HG03354 (cell line): ENCODE data around the gene LRRN2.
"Not testable (repeated sequence)": the region's sequence is repeated elsewhere in the genome, so short reads cannot be mapped to it uniquely, and the experiment has no call there.

ENCODE experiments used
- ATAC-seq: cut with Tn5 transposase; IDR thresholded peaks from one replicate; pipeline ENCODE4 v1.9.1; 2021; ENCODE audit warnings: mild to moderate bottlenecking; ENCODE audit not compliant: unreplicated experiment, poor library complexity, severe bottlenecking

LRRN2 gene

DNA sequence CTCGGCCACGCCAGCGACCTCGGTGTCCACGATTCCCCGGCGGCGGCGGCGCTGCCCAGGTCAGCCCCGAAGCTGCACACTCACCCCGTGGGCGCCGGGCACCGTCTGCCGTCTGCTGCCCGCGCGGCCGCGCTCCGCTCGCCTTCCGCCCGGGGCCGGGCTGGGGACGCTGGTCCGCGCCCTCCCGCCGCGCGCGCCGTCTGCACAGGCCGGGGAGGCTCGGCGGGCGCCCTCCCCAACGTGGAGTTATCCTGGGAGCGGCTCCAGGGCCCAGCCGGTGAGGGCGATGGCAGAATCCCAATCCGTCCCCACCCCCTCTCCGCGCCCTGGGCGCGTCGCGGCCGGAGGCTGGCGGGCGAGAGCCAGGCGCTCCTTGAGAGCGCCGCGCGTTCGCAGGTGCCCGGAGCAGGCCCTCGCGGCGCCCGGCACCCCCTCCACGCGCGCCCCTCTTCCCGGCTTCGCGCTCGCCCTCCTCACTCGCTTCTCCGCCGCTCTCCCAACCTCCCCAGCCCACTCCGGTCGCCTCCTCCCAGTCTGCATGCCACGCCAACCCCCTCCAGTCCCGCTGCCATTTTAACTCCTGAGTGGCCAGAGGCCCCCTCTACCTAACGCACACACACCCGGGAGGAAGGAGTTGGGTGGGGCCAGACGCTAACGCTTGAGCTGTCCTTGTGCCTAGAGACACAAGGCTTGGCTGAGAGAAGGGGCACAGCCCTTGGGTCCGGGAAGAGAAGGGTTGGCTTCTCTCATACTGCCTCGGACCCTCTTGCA is at the start of gene LRRN2:
Gene LRRN2 (minus strand): TSS at position 503 of the 771 bp plus-strand sequence. CDS start 65,746 bp downstream, outside the sequence.
- ATAC-seq: no peak

DNA sequence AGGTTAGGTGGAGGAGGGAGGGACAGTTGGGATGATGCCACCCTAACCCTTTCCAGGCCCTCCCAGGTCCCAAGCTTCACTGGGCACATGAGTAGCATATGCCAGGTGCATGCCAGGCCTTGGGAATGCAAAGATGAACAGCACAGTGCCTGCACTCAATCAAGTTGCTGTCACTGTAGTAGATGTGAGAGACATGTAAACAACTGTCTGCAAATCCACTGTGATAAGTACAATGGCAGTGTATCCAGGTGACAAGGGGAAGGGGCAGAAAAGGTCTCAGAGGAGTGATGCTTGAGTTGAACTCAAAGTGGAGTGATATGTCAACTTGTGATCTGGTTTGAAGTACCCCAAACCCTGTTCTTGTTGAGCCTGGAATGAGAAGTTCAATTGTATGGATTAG is 49.5 kb upstream of the LRRN2 start:
- no peak for ATAC-seq

DNA sequence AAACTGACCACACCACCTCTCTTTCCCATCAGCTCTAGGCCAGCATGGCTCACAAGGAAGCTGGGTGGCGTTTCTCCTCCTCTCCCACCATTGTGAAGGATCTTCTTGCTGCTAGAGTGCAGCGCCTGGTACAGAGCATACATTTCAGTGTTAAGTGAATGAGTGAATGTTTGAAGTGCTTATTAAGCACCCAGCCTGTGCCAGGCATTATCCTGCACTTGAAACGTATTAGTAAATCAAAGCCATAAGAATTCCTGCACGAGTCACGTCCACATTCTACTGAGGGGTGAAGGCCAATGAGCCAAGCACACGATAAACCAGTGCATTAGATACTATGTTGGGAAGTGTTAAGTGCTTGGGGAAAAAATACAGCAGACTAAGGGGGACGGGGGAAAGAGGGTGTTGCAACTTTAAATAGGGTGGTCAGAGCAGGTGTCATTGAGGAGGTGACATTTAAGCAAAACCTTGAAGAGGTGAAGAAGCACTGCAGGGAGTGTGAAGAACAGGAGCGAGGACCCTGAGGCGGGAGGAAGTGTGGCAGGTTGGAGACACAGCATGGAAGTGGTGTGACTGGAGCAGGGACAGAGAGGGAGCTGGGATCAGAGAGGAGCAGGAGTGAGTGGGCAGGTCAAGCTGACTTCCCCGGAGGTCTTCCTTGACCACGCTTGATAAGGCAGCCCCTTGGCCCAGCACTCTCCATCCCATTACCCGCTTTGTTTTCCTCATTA is 48.5 kb upstream of the LRRN2 start:
- no peak for ATAC-seq

DNA sequence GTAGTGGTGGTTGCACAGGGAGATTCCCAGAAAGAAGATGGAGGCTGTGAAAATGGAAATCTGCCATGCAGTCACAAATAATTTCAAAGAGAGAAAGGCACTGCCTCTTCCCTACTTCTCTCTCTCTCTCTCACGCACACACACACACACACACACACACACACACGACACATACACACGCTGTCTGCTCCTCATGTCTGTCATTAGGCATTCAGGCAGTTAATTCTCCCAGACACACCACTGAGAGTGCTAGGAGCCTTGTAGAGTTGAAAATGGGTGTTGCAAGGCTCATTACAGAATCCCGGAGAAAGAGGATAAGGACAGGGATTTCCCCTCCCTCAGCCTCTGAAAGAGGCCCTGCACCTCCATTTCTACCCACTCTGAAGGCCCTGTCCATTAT is 47.8 kb upstream of the LRRN2 start:
- no peak for ATAC-seq

DNA sequence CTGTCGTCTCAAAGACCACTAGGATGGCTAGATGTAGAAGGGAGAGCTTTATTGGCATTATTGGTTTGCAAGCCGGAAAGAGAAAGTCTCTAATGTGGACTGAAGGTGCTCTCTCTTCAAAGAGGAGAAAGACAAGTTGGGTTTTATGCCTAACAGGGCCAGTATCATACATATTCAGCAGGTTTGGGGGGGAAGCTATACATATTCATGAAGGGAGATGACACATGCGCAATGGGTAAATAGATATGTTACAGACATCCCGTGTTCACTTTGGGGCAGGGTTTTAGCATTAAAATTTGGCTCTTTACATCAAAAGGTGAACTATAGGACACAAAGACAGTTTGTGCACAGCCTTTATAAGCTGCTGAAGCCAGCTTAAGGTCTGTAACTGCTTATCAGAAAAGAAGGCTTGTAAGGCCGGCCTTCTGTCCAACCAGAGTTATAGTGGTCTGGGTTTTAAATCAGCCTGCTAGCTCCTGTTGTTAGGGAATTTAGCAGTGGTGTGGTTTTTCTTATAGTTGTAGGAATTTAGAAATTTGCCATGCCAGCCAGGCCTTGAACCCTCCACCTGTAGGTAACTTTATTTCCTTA is 46.5 kb upstream of the LRRN2 start:
- ATAC-seq: no peak

DNA sequence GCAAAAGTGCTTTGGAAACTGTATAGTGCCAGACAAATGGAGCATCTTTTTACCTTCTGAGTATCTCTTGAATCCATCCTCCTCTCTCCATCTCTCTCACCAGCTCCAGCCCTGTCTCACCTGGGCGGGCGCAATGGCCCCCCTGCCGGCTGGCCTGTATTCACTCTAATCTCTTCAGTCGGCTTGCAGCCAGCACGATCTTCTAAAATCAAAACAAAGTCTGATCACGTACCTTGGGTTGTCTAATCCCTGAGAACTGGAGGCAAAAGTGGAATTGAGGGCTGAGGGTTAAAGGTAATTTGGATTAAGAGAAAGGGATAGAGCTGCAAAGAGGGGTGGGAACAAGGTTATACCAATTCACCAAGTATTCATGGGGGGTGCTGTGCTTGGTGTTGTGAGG is 46.0 kb upstream of the LRRN2 start:
- ATAC-seq: no peak

DNA sequence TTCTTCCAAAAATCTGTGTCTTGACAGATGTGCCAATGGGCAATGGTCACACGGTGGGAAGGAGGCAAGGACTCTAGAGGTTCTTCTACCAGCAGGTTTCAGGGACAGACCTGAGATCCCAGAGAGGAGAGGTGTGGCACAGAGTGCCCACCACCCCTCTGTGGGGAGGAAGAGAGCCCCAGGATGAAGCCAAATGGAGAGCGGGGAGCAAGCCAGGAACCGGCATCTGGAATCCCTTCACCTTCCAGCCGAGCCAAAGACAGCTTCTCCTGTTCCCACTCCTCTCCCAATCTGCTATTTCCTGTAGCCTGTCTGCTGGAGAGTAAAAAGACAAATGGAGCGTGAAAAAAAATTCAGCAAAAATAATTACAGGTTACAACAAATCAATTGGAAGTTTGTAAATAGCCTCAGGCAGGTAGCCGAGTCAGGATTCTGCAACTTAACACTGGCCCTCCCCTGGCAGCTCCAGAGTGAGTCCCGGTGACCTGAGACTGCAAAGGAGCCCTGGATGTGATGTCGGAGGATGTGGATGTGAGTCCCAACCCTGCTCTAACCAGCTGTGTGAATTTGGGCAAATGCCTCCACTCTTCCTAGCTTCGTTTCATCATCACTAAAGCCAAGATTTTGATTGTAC is 45.4 kb upstream of the LRRN2 start:
- no peak for ATAC-seq

DNA sequence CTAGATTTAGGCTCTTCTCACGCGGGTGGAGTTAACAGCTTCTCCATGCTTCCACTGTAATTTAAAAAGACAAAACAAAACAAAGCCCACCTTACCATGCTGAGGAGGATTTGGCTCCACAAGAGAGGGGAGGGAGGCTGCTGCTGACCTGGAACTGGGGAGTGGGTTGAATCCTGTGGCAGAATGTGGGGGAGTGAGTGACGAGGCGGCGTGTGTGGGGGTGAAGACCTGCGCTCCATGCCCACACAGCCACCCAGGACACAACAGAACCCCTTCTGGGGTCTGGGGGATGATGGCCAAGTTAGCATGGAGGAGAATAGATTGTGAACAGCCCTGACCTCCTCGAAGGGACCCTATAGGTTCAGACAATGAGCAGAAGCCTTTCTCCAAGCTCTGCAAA is 44.0 kb upstream of the LRRN2 start:
- no peak for ATAC-seq

DNA sequence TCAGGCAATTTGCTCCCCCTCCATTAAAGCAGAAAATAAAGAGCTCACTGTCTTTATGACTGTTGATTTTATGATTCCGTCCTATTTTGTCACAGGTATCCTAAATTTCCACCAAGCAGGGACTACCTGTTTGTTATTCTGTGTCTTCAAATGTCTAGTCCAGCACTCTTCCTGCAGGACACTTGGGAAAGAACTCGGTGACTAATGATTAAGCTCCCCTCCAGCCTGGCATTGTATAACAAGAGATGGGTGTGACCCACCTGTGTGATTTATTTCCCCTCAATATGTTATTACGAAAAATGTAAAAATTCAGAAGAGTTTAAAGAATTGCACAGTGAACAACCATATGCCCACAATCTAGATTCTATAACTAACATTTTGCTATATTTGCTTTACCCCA is 42.9 kb upstream of the LRRN2 start:
- ATAC-seq: no peak

DNA sequence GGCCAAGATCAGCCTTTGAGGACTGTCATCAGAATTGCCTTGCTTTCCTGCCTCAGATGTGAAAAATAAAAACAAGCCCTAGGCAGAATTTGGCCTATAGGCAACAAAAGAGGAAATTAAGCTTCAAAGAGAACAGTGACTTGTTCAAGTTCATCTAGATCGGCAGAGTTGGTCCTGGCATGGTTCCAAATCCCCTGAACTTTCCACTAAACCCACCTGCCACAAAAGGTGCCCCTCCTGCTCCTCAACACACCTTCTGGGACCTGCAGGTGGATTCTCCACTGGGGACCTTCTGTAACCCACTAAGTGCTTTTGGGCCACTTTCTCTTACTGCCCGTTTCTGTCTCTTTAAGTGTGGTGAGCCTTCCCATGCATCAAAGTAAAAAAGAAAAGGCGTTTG is 42.5 kb upstream of the LRRN2 start:
- no peak for ATAC-seq

DNA sequence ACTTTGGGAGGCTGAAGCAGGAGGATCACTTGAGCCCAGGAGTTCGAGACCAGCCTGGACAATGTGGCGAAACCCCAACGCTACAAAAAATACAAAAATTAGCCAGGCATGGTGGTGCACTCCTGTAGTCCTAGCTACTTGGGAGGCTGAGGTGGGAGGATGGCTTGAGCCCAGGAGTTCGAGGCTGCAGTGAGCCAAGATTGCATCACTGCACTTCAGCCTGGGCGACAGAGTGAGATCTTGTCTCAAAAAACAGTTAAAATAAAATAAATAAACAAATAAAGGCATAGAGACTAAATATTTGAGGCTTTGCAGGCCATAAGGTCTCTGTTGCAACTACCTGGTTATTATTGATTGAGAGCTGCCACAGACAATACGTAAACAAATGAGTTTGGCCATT is 41.9 kb upstream of the LRRN2 start:
- not testable (repeated sequence) for ATAC-seq

DNA sequence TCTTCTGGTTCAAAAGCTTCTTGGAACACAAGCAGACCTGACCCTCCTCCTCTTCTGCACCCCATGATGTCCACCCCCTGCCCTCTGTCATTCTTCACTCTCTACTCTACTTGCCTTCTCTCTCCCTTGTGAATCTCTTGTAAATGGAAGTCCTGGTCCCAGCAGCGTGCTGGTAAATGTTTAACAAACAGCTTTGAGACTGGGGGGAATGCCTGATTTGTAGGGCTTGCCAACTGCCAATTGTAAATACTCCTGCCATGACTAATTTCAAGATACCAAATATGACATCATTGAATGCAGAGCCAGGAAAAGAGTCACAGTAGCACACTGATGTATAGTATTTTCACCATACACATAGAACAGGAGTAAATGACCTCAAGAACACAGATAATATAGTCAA is 40.9 kb upstream of the LRRN2 start:
- no peak for ATAC-seq

DNA sequence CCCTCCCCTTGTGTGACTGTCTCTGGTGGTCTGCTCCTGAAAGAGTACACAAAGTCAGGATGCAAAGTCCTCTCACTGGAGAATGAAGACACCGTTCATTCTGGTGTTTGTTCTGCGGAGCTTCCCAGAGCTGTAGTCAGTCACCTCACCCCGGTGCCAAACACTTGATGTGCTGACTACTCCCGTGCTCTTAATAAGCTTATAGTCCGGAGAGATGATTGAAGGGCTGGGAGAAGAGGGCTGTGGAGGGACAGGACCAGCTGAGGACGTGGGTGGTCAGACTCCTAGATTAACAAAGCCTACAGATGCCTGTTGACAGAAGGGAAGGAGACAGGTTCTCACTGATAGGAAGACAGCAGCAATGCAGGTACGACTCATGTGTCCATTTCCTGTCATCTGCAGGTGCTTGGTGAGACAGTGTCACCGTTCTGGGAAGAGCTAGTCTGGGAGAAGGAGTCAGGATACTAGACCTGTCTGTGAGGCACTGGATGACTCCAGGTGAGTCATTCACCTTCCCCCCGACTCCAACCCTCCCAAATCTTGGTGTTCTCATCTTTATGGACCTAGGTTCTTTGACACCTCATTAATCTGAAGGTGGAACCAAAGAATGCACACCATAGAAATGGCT is 40.4 kb upstream of the LRRN2 start:
- ATAC-seq: no peak

DNA sequence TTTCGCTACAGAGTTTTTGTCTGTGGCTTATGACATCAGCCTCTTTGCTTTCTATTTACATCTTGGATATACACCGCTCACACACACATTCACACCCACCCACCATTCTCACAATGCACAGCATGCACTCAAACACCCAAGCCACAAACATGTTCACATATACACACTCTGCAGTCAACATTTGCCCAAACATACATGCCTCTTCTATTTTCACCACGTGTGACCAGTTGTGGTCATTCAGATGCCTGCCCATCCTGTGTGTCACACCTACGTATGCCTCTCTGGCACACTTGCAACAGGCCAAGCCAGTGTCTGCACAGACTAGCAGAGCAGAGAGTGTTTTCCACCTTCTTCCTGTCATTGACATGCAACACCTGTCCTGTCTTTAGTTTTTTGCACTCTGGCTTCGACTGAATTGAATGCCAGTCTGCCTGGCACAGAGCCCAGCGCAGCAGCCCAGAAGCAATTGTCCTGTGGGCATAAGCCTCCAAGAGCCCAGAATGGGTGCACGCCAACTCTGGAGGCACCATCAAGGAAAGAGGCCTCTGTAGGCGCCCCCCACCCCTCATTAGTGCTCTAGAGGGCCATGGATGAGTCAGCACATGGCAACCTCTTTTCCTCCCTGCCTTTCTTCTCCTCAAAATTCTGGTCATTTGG is 37.7 kb upstream of the LRRN2 start:
- no peak for ATAC-seq

DNA sequence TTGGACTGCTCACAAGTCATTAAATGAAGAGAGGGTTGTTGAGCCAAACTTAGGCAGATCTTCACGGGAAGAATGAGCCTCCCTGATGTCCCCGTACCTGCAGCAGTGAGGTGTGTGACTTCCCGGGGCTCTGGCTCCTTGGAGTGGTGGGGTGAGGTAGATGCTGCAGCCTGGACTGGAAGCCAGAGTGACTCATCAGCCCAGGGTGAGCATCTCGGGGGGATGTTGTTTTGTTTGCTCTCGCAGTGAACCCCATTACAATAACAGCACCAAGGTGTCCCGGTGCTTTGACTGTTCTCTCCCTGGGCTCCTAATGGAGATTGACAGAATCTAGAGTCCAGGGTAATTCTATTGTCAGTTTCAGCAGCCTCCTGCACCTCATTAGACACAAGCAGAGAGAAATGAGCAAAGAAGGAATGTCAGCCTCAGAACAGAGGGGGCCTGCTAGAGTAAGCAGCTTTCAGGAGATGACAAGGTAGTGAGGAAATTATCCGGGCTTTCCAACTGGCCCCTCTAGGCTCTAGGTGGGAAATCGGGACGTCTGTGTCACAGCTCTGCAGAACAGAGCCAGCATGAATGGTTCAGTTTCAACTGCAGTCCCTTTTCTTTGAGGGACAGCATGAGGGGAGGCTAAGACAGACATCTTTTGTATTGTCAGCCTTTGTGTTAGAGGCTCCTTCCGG is 36.0 kb upstream of the LRRN2 start:
- ATAC-seq: no peak

DNA sequence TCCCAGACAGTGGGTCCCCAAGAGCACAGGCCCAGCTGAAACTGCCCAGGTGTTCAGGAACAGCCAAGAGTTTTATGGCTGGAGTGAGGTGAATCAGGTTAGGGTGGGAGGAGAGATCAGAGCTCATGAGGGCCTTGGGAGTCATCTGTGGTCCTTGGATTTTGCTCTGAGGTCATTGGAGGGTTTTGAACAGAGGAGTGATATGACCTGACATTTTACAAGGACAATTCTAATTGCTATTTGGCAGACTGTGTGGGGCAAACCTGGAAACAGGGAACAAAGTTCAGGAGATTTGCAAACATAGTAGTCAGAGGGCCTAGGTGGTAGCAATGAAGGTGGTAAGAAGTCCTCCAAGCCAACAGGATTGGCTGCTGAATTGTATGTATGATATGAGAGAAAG is 31.1 kb upstream of the LRRN2 start:
- ATAC-seq: no peak

DNA sequence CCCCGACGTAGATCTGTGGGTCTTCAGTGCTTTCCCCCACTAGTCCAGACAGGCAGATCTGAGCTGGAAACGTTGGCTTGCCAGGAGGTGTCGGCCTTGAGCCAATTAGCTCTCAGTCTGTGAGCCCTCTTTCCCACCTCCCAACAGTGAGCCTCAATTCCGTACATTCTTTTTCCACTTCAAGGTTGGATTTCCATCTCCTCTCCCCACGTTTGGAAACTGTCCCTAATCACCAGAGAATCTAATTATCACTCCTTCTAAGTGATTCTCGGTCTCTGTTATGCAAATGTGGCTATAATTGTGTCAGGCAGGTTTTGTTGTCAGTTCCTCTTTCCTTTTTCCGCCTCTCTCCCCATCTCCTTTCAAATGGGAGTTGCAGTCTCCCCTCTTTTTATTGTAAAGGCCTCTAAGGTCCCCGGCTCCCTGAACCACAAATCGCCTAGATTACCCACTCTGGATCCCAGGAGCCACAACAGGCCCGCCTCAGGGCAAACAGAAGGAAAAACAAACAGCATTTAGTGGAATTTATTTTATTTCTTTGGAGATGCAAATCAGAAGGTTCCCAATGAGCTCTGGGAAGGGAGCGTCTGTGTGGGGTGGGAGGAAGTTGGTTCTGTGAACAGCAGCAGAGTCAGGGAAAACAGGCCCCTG is 29.4 kb upstream of the LRRN2 start:
- ATAC-seq: no peak

DNA sequence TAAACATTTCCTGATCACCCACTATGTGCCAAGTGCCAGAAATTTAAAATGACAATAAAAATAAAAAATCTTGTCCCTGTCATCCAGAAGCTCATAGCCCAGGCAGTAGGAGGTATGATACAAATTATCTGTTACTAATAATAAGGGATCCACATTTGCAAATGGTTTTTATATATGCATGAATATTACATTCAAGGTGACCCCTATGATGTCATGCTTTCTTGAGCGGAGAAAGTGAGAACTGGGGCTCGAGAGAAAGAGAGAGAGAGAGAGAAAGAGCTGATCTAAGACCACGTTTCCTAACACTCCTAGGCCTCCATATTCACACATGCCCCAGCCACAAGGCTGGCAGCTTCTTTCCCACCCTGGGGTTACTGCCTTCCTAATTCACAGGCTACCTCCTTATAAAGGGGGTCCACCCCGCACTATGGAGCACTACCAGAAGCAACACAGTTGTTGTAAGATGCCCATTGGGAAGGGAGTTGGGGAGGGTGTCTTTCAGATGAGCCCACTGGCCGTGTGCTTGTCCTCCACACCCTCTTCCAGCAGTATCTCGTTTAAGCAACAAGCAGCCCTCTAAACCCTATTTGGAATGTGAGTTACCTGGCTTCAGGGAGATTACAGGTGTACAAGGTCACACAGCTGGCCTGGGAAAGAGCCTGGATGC is 28.8 kb upstream of the LRRN2 start:
- ATAC-seq: no peak
